GM10847 (cell line): ENCODE data around the gene RMC1.
A peak's percentile ranks its signal among the peaks of the same experiment; 100 is the strongest.

ENCODE experiments used
- POLR2A ChIP-seq: IDR thresholded peaks from 2 replicates; pipeline ENCODE4 v1.6.1; 2011; ENCODE audit not compliant: insufficient read length; ENCODE audit errors: extremely low read depth

RMC1 gene

DNA sequence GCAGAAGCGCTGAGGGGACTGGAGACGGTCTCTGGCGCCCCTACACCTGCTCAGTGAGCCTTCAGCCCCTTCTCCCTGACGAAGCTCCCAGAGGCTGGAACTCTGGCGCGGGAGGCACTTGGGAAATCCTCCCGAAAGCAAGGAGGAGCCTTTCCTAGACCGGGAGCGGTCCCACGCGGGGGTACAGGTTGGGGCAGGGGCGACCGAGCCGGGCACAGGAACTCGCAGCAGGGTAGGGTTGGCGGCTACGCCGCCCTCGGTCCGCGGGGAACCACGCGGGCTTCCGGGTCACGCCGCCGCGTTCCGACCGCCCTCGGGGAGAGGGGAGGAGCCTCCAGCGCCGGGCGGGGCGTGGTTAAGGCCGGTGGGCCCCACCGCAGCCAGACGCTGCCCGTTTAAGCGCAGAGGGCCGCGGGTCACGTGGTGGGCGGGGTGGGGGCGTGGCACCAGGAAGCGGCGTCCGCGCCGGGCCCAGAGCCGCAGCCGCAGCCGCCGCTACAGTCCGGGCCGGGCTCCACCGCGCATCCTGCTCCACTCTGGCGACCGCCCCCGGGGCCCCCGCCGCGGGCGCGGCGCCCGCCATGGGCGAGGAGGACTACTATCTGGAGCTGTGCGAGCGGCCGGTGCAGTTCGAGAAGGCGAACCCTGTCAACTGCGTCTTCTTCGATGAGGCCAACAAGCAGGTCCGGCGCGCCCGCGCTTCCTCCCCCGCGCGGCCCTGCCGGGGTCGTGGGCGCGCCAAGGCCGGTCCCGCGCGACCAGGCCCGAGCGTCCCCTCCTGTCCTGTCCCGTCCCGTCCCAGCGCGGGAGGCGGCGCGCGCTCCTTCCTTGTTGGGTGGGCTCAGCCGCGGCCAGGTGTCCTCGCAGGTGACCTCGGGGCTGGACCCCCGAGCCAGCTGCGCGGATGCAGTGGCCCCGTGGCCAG is at the start of gene RMC1:
Gene RMC1 (plus strand): TSS at position 474 of the 925 bp plus-strand sequence. CDS start 108 bp downstream, at position 582.
- TF ChIP-seq POLR2A: peak; percentile 74

DNA sequence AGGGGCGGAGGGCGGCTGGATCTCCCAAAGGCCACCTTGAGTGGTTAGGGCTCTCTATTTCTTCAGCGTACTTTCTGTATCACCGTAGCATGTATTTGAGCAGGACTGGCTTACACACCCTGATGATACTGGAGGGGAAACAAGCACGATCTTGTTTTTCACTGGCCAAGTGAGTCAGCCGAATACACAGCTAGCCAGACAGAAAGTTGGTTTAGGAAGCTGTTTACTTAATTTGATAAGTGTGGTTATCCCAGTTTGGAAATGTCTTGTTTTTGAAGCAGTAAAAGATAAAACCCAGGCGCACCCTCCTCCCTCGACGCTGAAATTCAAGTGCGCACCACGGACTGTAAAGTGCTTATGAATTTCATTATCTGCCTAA is 49.6 kb upstream of the RMC1 start:
- no peak for TF ChIP-seq POLR2A

DNA sequence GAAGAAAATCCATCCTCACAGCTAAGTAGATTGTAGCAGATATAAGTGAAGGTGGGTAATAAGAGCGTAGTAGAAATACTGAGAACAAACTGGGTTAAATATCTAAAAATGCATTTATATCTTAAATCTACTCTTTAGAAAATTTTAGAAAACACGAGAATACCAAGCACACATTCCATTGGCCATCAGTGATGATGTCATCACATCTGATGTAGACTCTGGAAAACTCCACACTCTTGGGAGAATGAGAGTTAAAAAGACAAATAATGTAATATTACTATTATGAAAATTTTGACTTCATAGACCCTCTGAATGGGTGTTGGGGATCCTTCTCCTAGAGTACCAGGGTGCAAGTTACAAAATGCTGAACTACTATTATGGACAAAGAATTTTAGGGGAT is 46.5 kb upstream of the RMC1 start:
- TF ChIP-seq POLR2A: no peak

DNA sequence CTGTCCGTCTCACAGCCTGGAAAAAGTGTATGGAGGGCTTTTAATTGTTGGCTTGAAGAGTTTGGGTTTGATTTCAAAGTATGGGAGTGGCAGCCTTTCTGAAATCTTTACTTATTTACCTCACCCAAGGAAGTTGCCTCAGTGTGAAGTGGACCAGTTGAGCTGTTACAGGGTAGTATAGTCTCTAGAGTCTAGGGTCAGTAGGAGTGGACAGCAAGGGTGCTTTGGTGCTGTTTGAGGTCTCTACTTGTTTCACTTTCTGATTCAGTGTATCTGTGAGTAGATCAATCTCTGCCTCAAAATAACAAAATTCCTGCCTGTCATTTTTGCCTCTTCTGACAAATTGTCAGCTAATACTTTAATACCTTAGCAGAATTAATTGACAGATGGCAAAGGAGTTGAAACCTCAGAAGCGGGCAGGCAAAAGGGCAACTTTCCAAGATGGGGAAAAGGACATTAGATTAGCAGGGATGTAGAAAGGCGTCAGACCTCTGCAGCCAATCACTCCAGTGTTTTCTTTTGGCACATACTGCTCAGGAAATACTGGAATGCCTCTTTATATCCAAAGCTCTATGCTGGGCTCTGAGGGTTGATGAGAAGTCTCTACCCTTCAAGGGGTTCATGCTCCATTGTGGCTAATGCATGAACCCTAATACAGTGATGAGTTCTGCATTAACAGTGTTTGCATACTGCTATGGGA is 44.3 kb upstream of the RMC1 start:
- TF ChIP-seq POLR2A: no peak

DNA sequence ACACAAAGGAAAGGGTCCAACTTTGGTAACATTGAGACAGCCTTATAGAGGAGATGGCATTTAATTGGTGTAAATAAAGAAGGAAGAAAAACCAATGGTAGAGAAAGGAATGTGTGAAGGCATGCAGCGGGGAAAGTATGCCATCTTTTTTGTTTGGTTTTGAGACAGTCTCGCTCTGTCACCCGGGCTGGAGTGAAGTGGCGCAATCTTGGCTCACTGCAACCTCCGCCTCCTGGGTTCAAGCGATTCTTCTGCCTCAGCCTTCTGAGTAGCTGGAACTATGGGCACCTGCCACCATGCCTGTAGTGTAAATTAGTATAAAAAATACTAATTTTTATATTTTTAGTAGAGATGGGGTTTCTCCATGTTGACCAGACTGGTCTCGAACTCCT is 43.8 kb upstream of the RMC1 start:
- TF ChIP-seq POLR2A: no peak

DNA sequence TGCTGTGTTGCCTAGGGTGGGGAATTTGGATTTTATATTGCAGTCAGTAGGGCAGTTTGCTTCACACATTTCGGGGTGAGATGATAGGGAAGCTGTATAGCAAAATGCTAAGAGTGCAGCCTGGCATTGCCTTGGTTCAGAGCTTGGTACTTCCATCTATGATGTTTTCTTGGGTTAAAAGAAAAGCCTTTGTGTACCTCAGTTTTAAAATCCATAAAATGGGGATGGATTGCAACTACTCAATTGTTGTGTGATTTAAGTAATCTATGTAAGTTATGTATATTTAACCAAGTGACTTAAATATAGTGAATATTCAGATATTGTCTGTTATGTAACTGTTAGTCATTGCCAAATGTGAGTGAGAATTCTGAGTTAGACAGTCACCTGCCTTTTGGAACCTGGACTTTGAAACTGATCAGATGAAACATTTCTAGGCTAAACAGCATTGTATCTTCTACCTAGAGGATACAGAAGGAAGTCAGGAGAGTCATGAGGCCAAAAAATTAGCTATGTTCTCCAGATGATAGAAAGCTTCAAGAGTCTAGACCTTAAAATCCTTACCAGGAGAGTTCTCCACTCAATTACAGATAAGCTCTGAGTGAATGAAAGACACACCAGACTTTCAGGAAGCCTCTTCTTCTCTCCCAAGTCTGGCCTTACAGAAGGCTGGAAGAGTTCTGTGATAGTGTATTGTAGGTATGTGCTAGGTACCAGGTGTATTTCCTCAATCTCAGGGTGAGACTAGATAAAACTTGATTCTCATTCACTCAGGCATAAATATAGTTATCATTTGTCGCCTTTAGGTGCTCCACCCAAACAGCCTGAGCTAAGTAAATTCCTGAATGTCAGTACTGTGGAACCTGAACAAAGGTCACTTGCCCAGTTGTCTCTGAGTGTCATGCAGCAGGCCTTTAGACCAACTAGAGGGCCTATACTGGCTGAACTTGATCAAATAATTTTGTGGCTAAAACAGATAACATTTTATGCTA is 42.7 kb upstream of the RMC1 start:
- no peak for TF ChIP-seq POLR2A

DNA sequence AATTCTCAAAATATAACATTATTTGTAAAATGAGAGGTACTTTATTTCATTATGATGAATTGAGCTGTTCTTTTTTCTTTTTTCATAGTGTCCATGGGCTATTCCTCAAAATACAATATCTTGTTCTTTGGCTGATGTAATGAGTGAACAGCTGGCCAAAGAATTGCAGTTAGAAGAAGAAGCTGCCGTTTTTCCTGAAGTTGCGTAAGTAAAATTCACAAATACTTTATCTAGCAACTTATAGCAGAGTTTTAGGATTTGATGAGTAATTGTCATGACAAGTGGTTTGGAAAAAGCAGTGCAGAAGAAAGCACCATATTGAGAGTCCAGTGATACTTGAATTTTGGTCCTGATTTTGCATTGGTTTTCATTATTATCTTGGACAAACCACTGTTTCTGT is 40.4 kb upstream of the RMC1 start:
- no peak for TF ChIP-seq POLR2A

DNA sequence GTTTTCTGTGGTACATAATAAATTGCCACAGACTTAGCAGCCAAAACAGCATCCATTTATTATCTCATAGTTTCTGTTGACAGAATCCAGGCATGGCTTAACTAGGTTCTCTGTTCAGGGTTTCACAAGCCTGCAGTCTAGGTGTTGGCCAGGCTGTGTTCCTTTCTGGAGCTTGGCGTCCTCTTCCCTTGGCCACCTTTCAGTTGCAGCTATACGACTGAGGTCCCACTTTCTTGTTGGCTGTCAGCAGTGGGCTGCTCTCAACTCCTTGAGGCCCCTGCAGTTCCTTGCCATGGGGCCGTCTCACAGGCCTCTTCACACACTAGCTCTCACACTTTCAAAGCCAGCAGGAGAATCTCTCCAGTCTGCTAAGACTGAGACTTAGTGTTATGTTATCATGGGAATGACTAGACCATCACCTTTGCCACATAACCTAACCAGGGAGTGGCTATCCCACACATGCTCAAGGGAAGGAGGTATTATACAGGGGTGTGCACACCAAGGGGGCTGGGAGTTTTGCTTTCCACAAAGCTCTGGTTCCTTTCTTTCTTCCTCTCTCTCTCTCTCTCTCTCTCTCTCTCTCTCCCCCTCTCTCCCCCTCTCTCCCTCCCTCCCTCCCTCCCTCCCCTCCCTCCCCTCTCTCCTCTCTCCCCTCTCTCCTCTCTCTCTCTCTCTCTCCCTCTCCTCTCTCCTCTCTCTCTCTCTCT is 34.4 kb upstream of the RMC1 start:
- TF ChIP-seq POLR2A: no peak

DNA sequence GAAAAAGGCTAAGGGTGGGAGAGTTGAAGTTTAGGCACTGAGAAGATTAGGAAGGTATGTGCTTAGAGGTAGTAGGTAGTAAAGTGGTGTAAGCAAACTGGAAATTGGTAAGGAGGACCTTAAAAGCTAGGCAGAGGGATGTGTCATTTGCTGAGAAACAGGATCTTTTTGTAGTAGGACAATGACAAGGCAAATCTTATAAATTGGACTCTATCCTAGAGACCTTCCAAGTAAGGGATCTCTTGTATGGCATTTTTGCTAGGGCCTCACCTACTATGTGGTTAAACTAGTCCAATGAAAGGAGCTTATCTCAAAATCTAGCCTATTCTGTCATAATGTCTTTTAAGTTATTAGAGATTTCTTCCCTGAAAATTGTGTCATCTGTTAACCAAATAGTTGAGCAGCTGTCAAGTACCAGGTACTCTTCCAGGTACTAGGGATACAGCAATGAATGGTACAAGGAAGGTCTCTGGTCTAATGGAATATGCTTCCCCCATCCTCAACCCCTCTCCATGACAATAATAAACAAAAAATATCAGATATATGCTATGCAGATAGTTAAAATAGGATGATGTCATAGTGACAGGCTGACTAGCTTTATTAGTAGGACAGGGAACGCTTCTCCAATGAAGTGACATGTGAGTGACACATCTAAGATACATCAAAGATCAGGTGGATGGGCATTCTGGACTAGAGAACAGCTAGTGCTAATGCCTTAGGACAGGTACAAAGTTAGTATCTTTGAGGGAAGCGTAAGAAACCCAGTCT is 32.5 kb upstream of the RMC1 start:
- no peak for TF ChIP-seq POLR2A

DNA sequence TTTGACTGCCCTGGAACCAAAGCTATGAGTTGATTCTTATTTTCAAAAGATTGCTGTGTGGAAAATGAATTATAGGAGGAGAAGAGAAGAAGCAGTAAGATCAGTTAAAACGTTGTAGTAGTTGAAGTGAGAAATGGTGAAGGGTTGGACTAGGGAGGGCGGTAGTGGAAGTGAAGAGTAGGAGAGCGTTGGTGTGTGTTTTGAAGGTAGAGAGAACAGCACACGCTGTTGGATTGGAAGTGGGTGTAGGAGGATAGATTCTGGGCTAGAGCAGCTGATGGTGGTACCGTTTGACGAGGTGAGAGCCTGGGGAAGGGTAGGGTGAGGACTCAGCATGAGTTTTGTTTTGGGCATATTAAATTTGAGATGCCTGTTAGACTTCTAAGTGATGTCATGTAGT is 31.8 kb upstream of the RMC1 start:
- TF ChIP-seq POLR2A: no peak

DNA sequence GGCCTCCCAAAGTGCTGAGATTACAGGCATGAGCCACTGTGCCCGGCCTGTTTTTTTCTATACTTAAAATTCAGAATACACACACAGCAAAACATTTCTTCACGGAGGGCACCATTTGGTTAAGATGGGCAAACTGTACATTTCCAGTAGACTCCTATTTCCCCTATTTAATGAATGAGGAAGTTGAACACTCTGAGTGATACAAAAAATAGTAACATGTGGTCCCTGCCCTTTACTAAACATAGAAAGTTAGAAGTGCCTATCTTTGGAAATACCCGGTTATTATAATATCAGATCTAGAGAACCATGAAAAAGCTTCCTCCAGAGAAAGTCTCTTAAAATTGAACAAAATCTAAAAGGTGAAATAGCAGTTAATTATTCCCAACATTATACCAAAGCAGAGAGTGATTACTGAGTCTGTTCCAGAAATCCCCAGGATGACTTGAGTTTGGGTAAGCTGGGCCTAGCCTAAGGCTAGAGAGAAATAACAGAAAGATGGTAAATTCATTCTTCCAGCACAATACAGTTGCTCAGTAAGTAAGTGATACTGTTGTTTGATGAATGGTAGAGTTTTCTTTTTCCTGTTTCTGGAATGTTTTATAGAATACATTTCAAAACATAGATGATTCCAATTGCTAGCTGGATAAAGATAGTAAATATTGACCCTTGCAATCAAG is 23.3 kb upstream of the RMC1 start:
- no peak for TF ChIP-seq POLR2A

DNA sequence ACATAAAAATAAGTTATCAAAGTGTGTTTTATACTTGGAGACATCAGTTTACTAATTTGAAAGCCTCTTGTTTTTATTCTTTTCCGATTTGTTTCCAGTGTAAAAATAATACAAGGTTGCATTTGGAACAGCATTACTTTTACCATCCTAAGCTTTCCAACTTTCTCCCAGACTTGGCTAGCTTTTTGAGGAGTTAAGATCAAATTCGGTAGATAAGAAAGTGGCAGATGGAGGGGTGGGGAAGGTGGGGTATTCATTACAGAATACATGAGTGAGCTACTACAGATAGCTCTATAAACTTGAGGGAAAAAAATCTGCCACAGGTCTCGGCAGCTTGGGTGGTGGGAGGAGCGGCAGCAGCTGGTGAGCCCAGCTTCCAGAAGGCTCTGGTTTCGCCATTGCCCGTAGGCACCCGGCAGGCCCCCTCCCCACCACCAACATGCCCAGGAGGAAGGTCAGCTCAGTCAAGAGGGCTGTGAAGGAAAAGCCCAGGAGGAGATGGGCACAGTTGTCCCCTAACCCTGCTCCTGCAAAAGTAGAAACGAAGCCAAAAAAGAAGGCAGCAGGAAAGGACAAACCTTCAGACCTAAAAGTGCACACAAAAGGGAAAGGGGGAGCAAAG is 18.6 kb upstream of the RMC1 start:
- no peak for TF ChIP-seq POLR2A

DNA sequence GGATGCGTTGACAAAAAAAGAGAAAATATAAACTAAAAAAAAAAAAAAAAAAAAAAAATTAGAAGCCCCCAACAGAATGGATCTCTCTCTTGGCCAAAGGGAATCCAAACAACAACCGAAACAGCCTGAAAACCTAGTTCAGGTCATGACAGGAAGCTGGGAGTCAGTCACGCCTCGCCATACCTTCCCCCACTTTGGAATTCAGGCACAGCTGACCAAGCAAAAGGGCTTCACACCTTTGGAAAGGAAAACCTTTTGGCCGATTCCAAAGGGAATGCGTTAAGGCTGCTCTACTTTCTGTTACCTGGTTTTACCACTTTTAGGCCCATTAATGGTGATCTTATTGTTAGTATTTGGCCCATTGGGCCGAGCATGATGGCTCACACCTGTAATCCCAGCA is 17.9 kb upstream of the RMC1 start:
- TF ChIP-seq POLR2A: no peak
